CD4-positive, CD25-positive, alpha-beta regulatory T cell (primary cell): ENCODE measurements around the gene ARHGAP45. TPM values are rescaled to one million over a fixed set of nuclear protein-coding genes. Genes with fewer than 3 reads are reported as not detected.

ENCODE experiments used
- ATAC-seq, 2 donors: fragments of 150-1000 bp; cut with Tn5 transposase; one replicate each; pipeline ENCODE4 v1.10.0; 2021; ENCODE audit warnings: low read depth in 2 of 2, moderate number of reproducible peaks in 2 of 2, moderate library complexity in 1 of 2
- DNase-seq, 3 donors: peaks; one replicate each; pipeline versions ENCODE4 v3.0.0 to v3.0.0-alpha.2; 2012 to 2022; ENCODE audit warnings: mixed read lengths in 1 of 3
- H3K27ac ChIP-seq: one replicate; pipeline ENCODE4 v1.7.0; 2013; ENCODE audit warnings: mild to moderate bottlenecking, low read length; ENCODE audit not compliant: insufficient read depth, poor library complexity, severe bottlenecking
- H3K27me3 ChIP-seq: one replicate; pipeline ENCODE4 v1.7.0; 2013; ENCODE audit warnings: low read length; ENCODE audit not compliant: control insufficient read depth, insufficient read depth
- H3K36me3 ChIP-seq: one replicate; pipeline ENCODE4 v1.7.0; 2013; ENCODE audit warnings: mild to moderate bottlenecking, low read length, moderate library complexity; ENCODE audit not compliant: control insufficient read depth, insufficient read depth
- H3K4me1 ChIP-seq: 2 replicates; pipeline ENCODE4 v1.7.0; 2013; ENCODE audit warnings: mild to moderate bottlenecking, low read length; ENCODE audit not compliant: insufficient read depth, control insufficient read depth, poor library complexity, severe bottlenecking
- H3K4me3 ChIP-seq: one replicate; pipeline ENCODE4 v1.7.0; 2013; ENCODE audit warnings: low read depth, mild to moderate bottlenecking, low read length, moderate library complexity
- H3K9me3 ChIP-seq, 2 experiments: 1 replicate in 1 of 2; 2 replicates in 1 of 2; pipeline ENCODE4 v1.7.0; 2013; ENCODE audit warnings: low read length in 2 of 2, mild to moderate bottlenecking in 1 of 2, moderate library complexity in 1 of 2; ENCODE audit not compliant: control insufficient read depth in 2 of 2
- H3K27ac Mint-ChIP-seq, 3 donors: one replicate each; pipeline ENCODE4 v1.8.0; 2020 to 2022; ENCODE audit warnings: mild to moderate bottlenecking in 3 of 3, mixed read lengths in 3 of 3, moderate library complexity in 2 of 3
- H3K27me3 Mint-ChIP-seq: one replicate; pipeline ENCODE4 v1.8.0; 2022; ENCODE audit warnings: mild to moderate bottlenecking, mixed read lengths
- H3K36me3 Mint-ChIP-seq: one replicate; pipeline ENCODE4 v1.8.0; 2020; ENCODE audit warnings: mixed read lengths
- H3K4me1 Mint-ChIP-seq, 4 donors: one replicate each; pipeline ENCODE4 v1.8.0; 2020 to 2022; ENCODE audit warnings: mixed read lengths in 4 of 4, mild to moderate bottlenecking in 1 of 4
- H3K4me3 Mint-ChIP-seq, 4 donors: one replicate each; pipeline ENCODE4 v1.8.0; 2020 to 2022; ENCODE audit warnings: mild to moderate bottlenecking in 4 of 4, mixed read lengths in 4 of 4, moderate library complexity in 3 of 4
- H3K9me3 Mint-ChIP-seq, 7 donors: one replicate each; pipeline ENCODE4 v1.8.0; 2020 to 2022; ENCODE audit warnings: mixed read lengths in 7 of 7, mild to moderate bottlenecking in 3 of 7, moderate library complexity in 2 of 7
- polyA plus RNA-seq, 4 donors: library from polyadenylated mRNA; unstranded; fragments of 300-500 nt; fragmentation: Illumina TruSeq; gene quantifications; one replicate each; pipeline ENCODE4 v1.2.3, GENCODE V29; 2021
- total RNA-seq: library from RNA; stranded (reverse); gene quantifications from one replicate; pipeline ENCODE4 v1.2.3, GENCODE V29; 2022

The ARHGAP45 gene
- total and polyA plus RNA-seq, 5 donors from 2014 or later, result 258 to 756 (median 284) TPM

- Mint-ChIP-seq H3K4me1 (peaks cover 2 to 49% (median 4%) of the 10 kb centered on the region in 4 donors), H3K4me3 (peak overlapping the region in 1 of 4 donors; percentile 28), H3K27ac (no peak overlapping the region), H3K36me3 (peaks cover 14% of the 10 kb centered on the region), H3K27me3 (no peaks in the 10 kb centered on the region), H3K9me3 (no peaks in the 10 kb centered on the region)
- H3K36me3 ChIP-seq, result peaks cover 41% of the 10 kb centered on the region
- no peak for DNase-seq
- no peak overlapping the region for H3K4me3 ChIP-seq
- no peak for ATAC-seq
- no peaks in the 10 kb centered on the region for H3K9me3 ChIP-seq
- no peak overlapping the region for H3K27ac ChIP-seq
- H3K27me3 ChIP-seq, result no peaks in the 10 kb centered on the region
- peaks cover 34% of the 10 kb centered on the region for H3K4me1 ChIP-seq
These were observed 34.6 kb upstream of the ARHGAP45 start for GRCh38 chr19:1032264-1032867.

- H3K36me3 ChIP-seq, result peaks cover 38% of the 10 kb centered on the region
- H3K4me3 Mint-ChIP-seq, result peak overlapping the region in 1 of 4 donors; percentile 47
- DNase-seq, result no peak
These were observed 30.9 kb upstream of the ARHGAP45 start for GRCh38 chr19:1035998-1036621.

DNA sequence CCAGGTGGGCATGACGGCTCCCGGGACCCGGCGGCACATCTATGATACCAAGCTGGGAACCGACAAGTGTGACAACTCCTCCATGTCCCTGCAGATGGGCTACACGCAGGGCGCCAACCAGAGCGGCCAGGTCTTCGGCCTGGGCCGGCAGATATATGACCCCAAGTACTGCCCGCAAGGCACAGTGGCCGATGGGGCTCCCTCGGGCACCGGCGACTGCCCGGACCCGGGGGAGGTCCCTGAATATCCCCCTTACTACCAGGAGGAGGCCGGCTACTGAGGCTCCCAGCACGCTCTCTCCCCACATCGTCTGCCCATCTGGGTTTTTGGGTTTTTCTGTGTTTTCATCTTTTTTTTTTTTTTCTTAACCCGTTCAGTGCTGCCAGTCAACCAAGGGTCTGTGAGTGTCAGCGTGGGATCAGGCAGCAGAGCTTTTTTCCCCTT lies 29.3 kb upstream of the ARHGAP45 start:
- peaks cover 0 to 69% (median 26%) of the 10 kb centered on the region in 4 donors for H3K4me1 Mint-ChIP-seq
- peak overlapping the region; percentile 63 for H3K27ac ChIP-seq
- H3K4me1 ChIP-seq, result peaks cover 45% of the 10 kb centered on the region
- peak overlapping the region; percentile 13 for H3K4me3 ChIP-seq
- peaks cover 0 to 2% (median 0%) of the 10 kb centered on the region in 7 donors for H3K9me3 Mint-ChIP-seq
- H3K4me3 Mint-ChIP-seq, result peak overlapping the region; percentile 73 to 99 (median 95)
- peaks cover 18% of the 10 kb centered on the region for H3K36me3 Mint-ChIP-seq
- H3K27ac Mint-ChIP-seq, result peak overlapping the region; percentile 83 to 95 (median 84)
- H3K36me3 ChIP-seq, result peaks cover 35% of the 10 kb centered on the region
- H3K27me3 Mint-ChIP-seq, result no peaks in the 10 kb centered on the region
- DNase-seq, result no peak
- no peaks in the 10 kb centered on the region for H3K27me3 ChIP-seq
- no peak for ATAC-seq
- H3K9me3 ChIP-seq, result no peaks in the 10 kb centered on the region

More at GRCh38 chr19:1035998-1036621, 30.9 kb upstream of the ARHGAP45 start:
- H3K27ac ChIP-seq, result no peak overlapping the region
- H3K9me3 ChIP-seq, result no peaks in the 10 kb centered on the region
- no peaks in the 10 kb centered on the region for H3K27me3 ChIP-seq
- Mint-ChIP-seq H3K9me3 (peaks cover 0 to 2% (median 0%) of the 10 kb centered on the region in 7 donors), H3K27me3 (no peaks in the 10 kb centered on the region), H3K36me3 (peaks cover 21% of the 10 kb centered on the region), H3K4me1 (peaks cover 0 to 67% (median 24%) of the 10 kb centered on the region in 4 donors), H3K27ac (no peak overlapping the region)
- no peak for ATAC-seq
- peaks cover 37% of the 10 kb centered on the region for H3K4me1 ChIP-seq
- H3K4me3 ChIP-seq, result no peak overlapping the region

DNA sequence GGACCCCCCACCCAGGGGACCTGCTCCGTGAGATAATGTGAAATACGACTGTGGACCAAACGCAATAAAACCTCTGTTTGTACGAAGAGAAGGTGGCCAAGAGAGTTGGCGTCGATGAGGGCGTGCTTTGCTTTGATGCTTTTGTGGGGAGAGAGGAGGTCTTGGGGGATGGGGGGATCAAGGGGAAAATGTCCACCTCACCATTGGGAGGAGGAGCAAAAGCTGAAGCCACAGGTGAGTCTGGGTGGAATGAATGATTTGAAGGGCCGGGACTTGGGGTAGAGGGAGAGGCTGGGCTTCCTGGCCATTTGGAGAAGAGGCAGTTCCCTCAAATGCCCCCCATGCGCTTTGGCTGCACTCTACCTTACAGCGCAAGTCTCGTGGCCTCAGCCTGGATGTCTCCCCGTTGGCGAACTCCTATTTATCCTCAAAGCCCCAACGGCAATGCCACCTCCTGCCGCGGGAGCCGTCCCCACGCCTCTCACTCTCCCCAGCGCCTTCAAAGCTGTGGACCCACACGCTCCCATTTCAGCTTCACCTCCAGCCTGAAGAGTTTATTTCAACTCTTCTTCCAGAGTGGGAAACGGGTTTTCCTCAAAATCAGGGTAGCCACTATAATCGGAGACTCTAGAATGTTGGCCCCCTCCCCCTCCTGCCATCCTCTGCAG lies 27.9 kb upstream of the ARHGAP45 start:
- H3K4me1 ChIP-seq, result peaks cover 45% of the 10 kb centered on the region
- peak overlapping the region; percentile 74 for H3K27ac ChIP-seq

GRCh38 chr19:1039646-1040475 lies 27.1 kb upstream of the ARHGAP45 start, which contains the start of gene ABCA7:
ABCA7 (plus strand) TSS chr19:1040107; CDS start chr19:1041362, 1,255 bp downstream.
- Histone ChIP-seq H3K36me3 (peaks cover 28% of the 10 kb centered on the region), H3K4me3 (peak within 1 kb of the TSS; percentile 85), H3K9me3 (no peaks in the 10 kb centered on the region), H3K27me3 (no peaks in the 10 kb centered on the region), H3K27ac (peak within 1 kb of the TSS; percentile 74), H3K4me1 (peaks cover 45% of the 10 kb centered on the region)
- H3K9me3 Mint-ChIP-seq, result peaks cover 0 to 2% (median 0%) of the 10 kb centered on the region in 7 donors
- peaks cover 18% of the 10 kb centered on the region for H3K36me3 Mint-ChIP-seq
- DNase-seq (peak; percentile 98 to 99 (median 99)), ATAC-seq (peak; percentile 94 to 98)
- H3K27ac Mint-ChIP-seq, result peak within 1 kb of the TSS; percentile 91 to 95 (median 93)
- H3K4me3 Mint-ChIP-seq, result peak within 1 kb of the TSS; percentile 92 to 99 (median 98)
- no peaks in the 10 kb centered on the region for H3K27me3 Mint-ChIP-seq
- H3K4me1 Mint-ChIP-seq, result peaks cover 0 to 61% (median 25%) of the 10 kb centered on the region in 4 donors

More for the DNA sequence above, 27.9 kb upstream of the ARHGAP45 start:
- ATAC-seq, result no peak
- peak overlapping the region; percentile 69 to 95 (median 93) for H3K27ac Mint-ChIP-seq
- H3K9me3 Mint-ChIP-seq, result peaks cover 0 to 2% (median 0%) of the 10 kb centered on the region in 7 donors
- peaks cover 0 to 61% (median 25%) of the 10 kb centered on the region in 4 donors for H3K4me1 Mint-ChIP-seq
- peak overlapping the region; percentile 48 for H3K4me3 ChIP-seq
- H3K27me3 Mint-ChIP-seq, result no peaks in the 10 kb centered on the region
- H3K9me3 ChIP-seq, result no peaks in the 10 kb centered on the region
- H3K27me3 ChIP-seq, result no peaks in the 10 kb centered on the region
- peaks cover 28% of the 10 kb centered on the region for H3K36me3 ChIP-seq
- DNase-seq, result no peak
- peak overlapping the region; percentile 92 to 99 (median 98) for H3K4me3 Mint-ChIP-seq
- H3K36me3 Mint-ChIP-seq, result peaks cover 18% of the 10 kb centered on the region

- Histone ChIP-seq H3K36me3 (peaks cover 23% of the 10 kb centered on the region), H3K9me3 (no peaks in the 10 kb centered on the region), H3K27ac (peak overlapping the region; percentile 74), H3K27me3 (no peaks in the 10 kb centered on the region), H3K4me3 (peak overlapping the region; percentile 85), H3K4me1 (peaks cover 45% of the 10 kb centered on the region)
- DNase-seq (peak; percentile 85 to 96 (median 86)), ATAC-seq (peak; percentile 59 to 66)
- H3K27me3 Mint-ChIP-seq, result no peaks in the 10 kb centered on the region
- H3K36me3 Mint-ChIP-seq, result peaks cover 18% of the 10 kb centered on the region
- peaks cover 5 to 59% (median 28%) of the 10 kb centered on the region in 4 donors for H3K4me1 Mint-ChIP-seq
- H3K9me3 Mint-ChIP-seq, result peaks cover 0 to 2% (median 0%) of the 10 kb centered on the region in 7 donors
- H3K4me3 Mint-ChIP-seq, result peak overlapping the region; percentile 92 to 99 (median 98)
- H3K27ac Mint-ChIP-seq, result peak overlapping the region; percentile 90 to 95 (median 93)
These were observed 26.3 kb upstream of the ARHGAP45 start for GRCh38 chr19:1040476-1041271.
